DND-41 (cell line): ENCODE results near the gene APOC4.

ENCODE experiments used
- ATAC-seq: fragments of 200-7000 bp; cut with Tn5 transposase; 3 replicates; pipeline ENCODE4 v1.9.1; 2021; ENCODE audit warnings: low read depth; ENCODE audit not compliant: insufficient read depth
- DNase-seq: peaks from one replicate; pipeline ENCODE4 v3.0.0-alpha.2; 2020
- H2AFZ ChIP-seq: 2 replicates; pipeline ENCODE4 v1.6.0; 2012; ENCODE audit warnings: low read depth, low read length
- H3K27ac ChIP-seq: 2 replicates; pipeline ENCODE4 v1.5.1; 2012; ENCODE audit warnings: low read length, inconsistent platforms
- H3K27me3 ChIP-seq: fragments of 200-600 bp; sonication (generic); 2 replicates; pipeline ENCODE4 v1.6.0; 2012; ENCODE audit warnings: low read length, mild to moderate bottlenecking, inconsistent platforms; ENCODE audit not compliant: insufficient read depth, poor library complexity
- H3K36me3 ChIP-seq: 2 replicates; pipeline ENCODE4 v1.5.1; 2012; ENCODE audit warnings: low read length, inconsistent platforms; ENCODE audit not compliant: insufficient read depth
- H3K4me1 ChIP-seq: 2 replicates; pipeline ENCODE4 v1.5.1; 2012; ENCODE audit warnings: mild to moderate bottlenecking, low read length; ENCODE audit not compliant: insufficient read depth
- H3K4me2 ChIP-seq: 2 replicates; pipeline ENCODE4 v1.6.0; 2012; ENCODE audit warnings: mild to moderate bottlenecking, moderate library complexity, low read length, inconsistent platforms; ENCODE audit not compliant: insufficient read depth
- H3K4me3 ChIP-seq, 2 experiments: fragments of 200-600 bp in 1 of 2; shearing (Covaris generic) in 1 of 2; 2 replicates each; pipeline ENCODE4 v1.5.1; 2012 to 2016; ENCODE audit warnings: inconsistent platforms in 2 of 2, low read length in 2 of 2, mild to moderate bottlenecking in 2 of 2, low read depth in 1 of 2, moderate library complexity in 1 of 2
- H3K79me2 ChIP-seq: 2 replicates; pipeline ENCODE4 v1.6.0; 2012; ENCODE audit warnings: low read length, inconsistent platforms; ENCODE audit not compliant: insufficient read depth
- H3K9ac ChIP-seq: 2 replicates; pipeline ENCODE4 v1.6.0; 2012; ENCODE audit warnings: low read depth, mild to moderate bottlenecking, inconsistent platforms, low read length, moderate library complexity
- H3K9me3 ChIP-seq: 2 replicates; pipeline ENCODE4 v1.5.1; 2012; ENCODE audit warnings: low read length, moderate library complexity, mild to moderate bottlenecking, inconsistent platforms; ENCODE audit not compliant: insufficient read depth, severe bottlenecking
- H4K20me1 ChIP-seq: 2 replicates; pipeline ENCODE4 v1.6.0; 2012; ENCODE audit warnings: low read length; ENCODE audit not compliant: insufficient read depth
- CTCF ChIP-seq: IDR thresholded peaks from 2 replicates; pipeline ENCODE4 v1.5.1; 2012; ENCODE audit warnings: borderline replicate concordance, low read length, moderate library complexity, mild to moderate bottlenecking; ENCODE audit not compliant: poor library complexity, severe bottlenecking; ENCODE audit errors: extremely low read depth
- EZH2 ChIP-seq: IDR thresholded peaks from 3 replicates; pipeline ENCODE4 v1.6.1; 2012; ENCODE audit warnings: borderline replicate concordance, low read depth, mild to moderate bottlenecking, moderate library complexity, low read length, inconsistent platforms; ENCODE audit not compliant: severe bottlenecking

The APOC4 gene

DNA sequence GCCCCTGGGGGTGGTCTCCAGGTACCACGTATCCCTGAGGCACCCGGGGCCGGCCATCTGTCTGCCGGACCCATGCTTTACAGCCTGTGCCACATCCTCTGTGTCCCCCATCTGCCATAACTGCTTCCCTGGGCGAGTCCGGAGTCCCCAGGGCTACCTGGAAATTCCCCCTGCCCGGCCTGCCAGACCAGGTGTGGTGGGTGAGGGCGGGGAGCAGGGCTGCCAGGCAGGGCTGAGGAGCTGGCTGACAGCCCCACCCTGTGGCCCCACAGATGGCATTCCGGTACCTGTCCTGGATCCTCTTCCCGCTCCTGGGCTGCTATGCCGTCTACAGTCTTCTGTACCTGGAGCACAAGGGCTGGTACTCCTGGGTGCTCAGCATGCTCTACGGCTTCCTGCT lies 48.9 kb downstream of the APOC4 start:
- Histone ChIP-seq H2AFZ (no peak overlapping the region), H3K4me3 (no peak overlapping the region), H3K4me2 (no peak overlapping the region), H3K27me3 (no peaks in the 10 kb centered on the region), H3K36me3 (peaks cover 69% of the 10 kb centered on the region), H4K20me1 (peaks cover 7% of the 10 kb centered on the region; the same call in 1 of the 2 replicates), H3K79me2 (no peaks in the 10 kb centered on the region), H3K9ac (no peak overlapping the region), H3K9me3 (no peaks in the 10 kb centered on the region), H3K4me1 (no peaks in the 10 kb centered on the region), H3K27ac (no peak overlapping the region)
- no peak for DNase-seq
- TF ChIP-seq CTCF, result no peak
- no peak for TF ChIP-seq EZH2
- no peak for ATAC-seq

- Histone ChIP-seq H2AFZ (no peak overlapping the region), H3K36me3 (peaks cover 55% of the 10 kb centered on the region), H3K27me3 (no peaks in the 10 kb centered on the region), H3K4me3 (no peak overlapping the region), H3K9me3 (no peaks in the 10 kb centered on the region), H4K20me1 (peaks cover 4% of the 10 kb centered on the region; the same call in 1 of the 2 replicates), H3K4me2 (no peak overlapping the region), H3K9ac (no peak overlapping the region), H3K79me2 (no peaks in the 10 kb centered on the region), H3K27ac (no peak overlapping the region), H3K4me1 (no peaks in the 10 kb centered on the region)
- TF ChIP-seq EZH2 (no peak), CTCF (no peak)
- no peak for DNase-seq
- ATAC-seq, result no peak
These were observed 50.5 kb downstream of the APOC4 start for GRCh38 chr19:44992336-44993163.

GRCh38 chr19:44993526-44993925 lies 51.5 kb downstream of the APOC4 start:
- TF ChIP-seq CTCF (no peak), EZH2 (no peak)
- no peak overlapping the region for H3K27ac ChIP-seq
- no peak overlapping the region for H3K9ac ChIP-seq
- no peak overlapping the region for H2AFZ ChIP-seq
- no peaks in the 10 kb centered on the region for H3K9me3 ChIP-seq
- peaks cover 45% of the 10 kb centered on the region for H3K36me3 ChIP-seq
- H3K4me2 ChIP-seq, result no peak overlapping the region
- no peak overlapping the region for H3K4me3 ChIP-seq
- H3K79me2 ChIP-seq, result no peaks in the 10 kb centered on the region
- DNase-seq (no peak), ATAC-seq (no peak)
- no peaks in the 10 kb centered on the region for H3K4me1 ChIP-seq
- H3K27me3 ChIP-seq, result no peaks in the 10 kb centered on the region
- H4K20me1 ChIP-seq, result peaks cover 6% of the 10 kb centered on the region; the same call in 1 of the 2 replicates
